OCI-LY1 (cell line): ENCODE measurements around the gene PDHX.
A peak's percentile ranks its signal among the peaks of the same experiment; 100 is the strongest.
"Not testable (repeated sequence)": the region's sequence is repeated elsewhere in the genome, so short reads cannot be mapped to it uniquely, and the experiment has no call there.

Experiments
- H2AFZ ChIP-seq: fragments of 200-600 bp; sonication (generic), shearing (Covaris generic); 2 replicates; pipeline ENCODE4 v1.6.0; 2014; ENCODE audit warnings: antibody characterized with exemption, mild to moderate bottlenecking, low read length
- H3F3A ChIP-seq: fragments of 200-600 bp; sonication (generic), shearing (Covaris generic); 2 replicates; pipeline ENCODE4 v1.6.0; 2014; ENCODE audit warnings: mild to moderate bottlenecking, antibody characterized with exemption, low read length, moderate library complexity; ENCODE audit not compliant: insufficient read depth
- H3K27ac ChIP-seq: fragments of 200-600 bp; sonication (generic); 2 replicates; pipeline ENCODE4 v1.5.1; 2014; ENCODE audit warnings: low read length, mixed run types, mild to moderate bottlenecking, low read depth; ENCODE audit not compliant: poor library complexity, severe bottlenecking
- H3K27me3 ChIP-seq: fragments of 200-600 bp; sonication (generic); 2 replicates; pipeline ENCODE4 v1.6.0; 2014; ENCODE audit warnings: antibody characterized with exemption, mild to moderate bottlenecking, low read length, moderate library complexity; ENCODE audit not compliant: insufficient read depth
- H3K36me3 ChIP-seq: fragments of 200-600 bp; sonication (generic); 2 replicates; pipeline ENCODE4 v1.6.1; 2014; ENCODE audit warnings: mild to moderate bottlenecking, antibody characterized with exemption, low read length, moderate library complexity, mixed read lengths; ENCODE audit not compliant: insufficient read depth
- H3K4me1 ChIP-seq: fragments of 200-600 bp; sonication (generic); 2 replicates; pipeline ENCODE4 v1.5.1; 2014; ENCODE audit warnings: mild to moderate bottlenecking, low read length, moderate library complexity; ENCODE audit not compliant: insufficient read depth, severe bottlenecking
- H3K4me2 ChIP-seq: fragments of 200-600 bp; sonication (generic), shearing (Covaris generic); 2 replicates; pipeline ENCODE4 v1.6.1; 2014; ENCODE audit warnings: low read length
- H3K4me3 ChIP-seq: fragments of 200-600 bp; sonication (generic); 2 replicates; pipeline ENCODE4 v1.5.1; 2014; ENCODE audit warnings: low read length, low read depth, mild to moderate bottlenecking, mixed read lengths; ENCODE audit not compliant: poor library complexity, severe bottlenecking
- H3K79me2 ChIP-seq: fragments of 200-600 bp; shearing (Covaris generic); 2 replicates; pipeline ENCODE4 v1.6.1; 2016; ENCODE audit warnings: mixed run types, low read length, mixed read lengths; ENCODE audit not compliant: insufficient read depth
- H3K9ac ChIP-seq: fragments of 200-600 bp; sonication (generic), shearing (Covaris generic); 2 replicates; pipeline ENCODE4 v1.6.1; 2014; ENCODE audit warnings: mild to moderate bottlenecking, low read length, mixed read lengths
- H3K9me2 ChIP-seq: fragments of 200-600 bp; sonication (generic), shearing (Covaris generic); 2 replicates; pipeline ENCODE4 v1.6.1; 2014; ENCODE audit warnings: low read depth, mild to moderate bottlenecking, low read length, mixed read lengths
- H3K9me3 ChIP-seq: fragments of 200-600 bp; shearing (Covaris generic); 2 replicates; pipeline ENCODE4 v1.6.1; 2014; ENCODE audit warnings: low read length, mixed read lengths
- H4K20me1 ChIP-seq: fragments of 200-600 bp; sonication (generic), shearing (Covaris generic); 2 replicates; pipeline ENCODE4 v1.6.0; 2016; ENCODE audit warnings: mild to moderate bottlenecking, low read length; ENCODE audit not compliant: insufficient read depth
- EZH2 ChIP-seq: fragments of 200-600 bp; sonication (generic), shearing (Covaris generic); IDR thresholded peaks from 2 replicates; pipeline ENCODE4 v1.8.0; 2017; ENCODE audit warnings: borderline replicate concordance, mixed run types, mild to moderate bottlenecking, antibody characterized with exemption, low read length, moderate library complexity, mixed read lengths
- TF ChIP-seq, protein P1 (sequence below): fragments of 200-600 bp; sonication (generic), shearing (Covaris generic); IDR thresholded peaks from 2 replicates; pipeline ENCODE4 v1.5.1; 2017; ENCODE audit warnings: mild to moderate bottlenecking, antibody characterized with exemption, low read length, moderate library complexity, mixed read lengths

PDHX gene

DNA sequence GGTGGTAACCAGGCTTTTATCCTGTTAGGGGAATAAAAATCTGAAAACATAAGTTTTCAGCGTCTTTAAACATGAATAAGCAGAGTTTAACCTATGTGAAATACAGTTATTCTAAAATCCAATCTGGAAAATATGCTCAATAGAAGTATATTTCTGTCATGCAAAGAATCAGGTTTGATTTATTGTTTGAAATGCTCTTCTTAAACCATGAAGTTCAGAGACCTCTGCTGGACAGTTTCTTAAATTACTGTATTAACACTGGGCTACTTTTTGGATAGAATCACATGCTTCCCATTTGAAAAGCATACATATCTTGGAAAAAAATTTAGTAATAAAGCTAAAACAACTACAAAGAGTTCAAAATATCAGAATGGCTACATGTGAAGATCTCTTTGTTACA is 25.6 kb upstream of the PDHX start:
- H3K4me3 ChIP-seq: no peak overlapping the region
- H3K9me2 ChIP-seq: no peaks in the 10 kb centered on the region
- no peaks in the 10 kb centered on the region for H3K27me3 ChIP-seq
- H3K4me1 ChIP-seq: no peaks in the 10 kb centered on the region
- 0 out of 2 replicates have a peak, but pooled peaks cover 5% of the 10 kb centered on the region for H3K79me2 ChIP-seq
- no peaks in the 10 kb centered on the region for H3K9me3 ChIP-seq
- TF ChIP-seq EZH2: no peak
- TF ChIP-seq, protein P1, sequence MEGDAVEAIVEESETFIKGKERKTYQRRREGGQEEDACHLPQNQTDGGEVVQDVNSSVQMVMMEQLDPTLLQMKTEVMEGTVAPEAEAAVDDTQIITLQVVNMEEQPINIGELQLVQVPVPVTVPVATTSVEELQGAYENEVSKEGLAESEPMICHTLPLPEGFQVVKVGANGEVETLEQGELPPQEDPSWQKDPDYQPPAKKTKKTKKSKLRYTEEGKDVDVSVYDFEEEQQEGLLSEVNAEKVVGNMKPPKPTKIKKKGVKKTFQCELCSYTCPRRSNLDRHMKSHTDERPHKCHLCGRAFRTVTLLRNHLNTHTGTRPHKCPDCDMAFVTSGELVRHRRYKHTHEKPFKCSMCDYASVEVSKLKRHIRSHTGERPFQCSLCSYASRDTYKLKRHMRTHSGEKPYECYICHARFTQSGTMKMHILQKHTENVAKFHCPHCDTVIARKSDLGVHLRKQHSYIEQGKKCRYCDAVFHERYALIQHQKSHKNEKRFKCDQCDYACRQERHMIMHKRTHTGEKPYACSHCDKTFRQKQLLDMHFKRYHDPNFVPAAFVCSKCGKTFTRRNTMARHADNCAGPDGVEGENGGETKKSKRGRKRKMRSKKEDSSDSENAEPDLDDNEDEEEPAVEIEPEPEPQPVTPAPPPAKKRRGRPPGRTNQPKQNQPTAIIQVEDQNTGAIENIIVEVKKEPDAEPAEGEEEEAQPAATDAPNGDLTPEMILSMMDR: peak; percentile 38; the same call in 1 of the 2 replicates
- H3K4me2 ChIP-seq: no peak overlapping the region
- no peaks in the 10 kb centered on the region for H4K20me1 ChIP-seq
- H2AFZ ChIP-seq: no peak overlapping the region
- no peaks in the 10 kb centered on the region for H3F3A ChIP-seq
- H3K9ac ChIP-seq: no peak overlapping the region
- no peak overlapping the region for H3K27ac ChIP-seq
- peaks cover 4% of the 10 kb centered on the region; the same call in 1 of the 2 replicates for H3K36me3 ChIP-seq

DNA sequence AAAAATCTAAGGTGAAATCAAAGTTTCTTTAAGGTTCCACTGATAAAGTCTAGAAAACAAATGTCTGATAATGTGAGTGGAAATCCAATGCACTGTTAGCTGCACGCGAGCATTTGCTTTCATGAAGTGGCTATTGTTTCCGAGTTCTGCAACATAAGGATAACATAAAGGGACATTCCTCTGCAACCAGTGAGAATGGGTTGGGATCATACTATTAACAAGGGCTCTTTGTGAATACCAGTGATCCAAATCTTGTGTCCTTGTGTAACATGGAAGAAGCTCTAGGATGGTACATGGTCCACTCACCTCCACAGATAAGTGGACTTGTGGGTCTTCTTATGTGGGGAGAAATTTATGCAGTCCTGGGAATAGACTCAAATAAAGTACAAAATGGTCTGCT is 24.8 kb upstream of the PDHX start:
- Histone ChIP-seq H3K9me2 (no peaks in the 10 kb centered on the region), H3K27ac (no peak overlapping the region), H3K9ac (no peak overlapping the region)

DNA sequence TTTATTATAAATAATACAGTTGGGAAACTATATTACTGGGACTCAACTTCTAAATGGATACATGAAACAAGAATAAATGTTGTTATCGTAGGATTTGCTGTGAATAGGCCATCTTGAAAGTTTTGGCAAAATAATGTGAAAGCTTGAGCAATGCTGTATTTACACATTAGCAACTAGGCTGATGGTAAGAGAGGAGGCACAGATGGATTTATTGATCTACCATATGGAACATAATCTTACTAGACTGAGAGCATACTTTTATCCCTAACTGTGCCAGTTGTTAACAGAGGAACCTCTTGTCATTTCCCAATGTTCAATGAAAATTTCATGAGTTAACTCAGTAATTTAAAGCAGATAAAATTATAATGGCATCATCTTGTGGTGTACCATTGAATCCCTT is 23.0 kb upstream of the PDHX start:
- Histone ChIP-seq H3K4me1 (no peaks in the 10 kb centered on the region), H3K4me2 (no peak overlapping the region), H3K9me3 (0 out of 2 replicates have a peak, but pooled peaks cover 9% of the 10 kb centered on the region), H3K36me3 (no peaks in the 10 kb centered on the region; the same call in 1 of the 2 replicates), H3K4me3 (no peak overlapping the region), H3K9me2 (no peaks in the 10 kb centered on the region), H3K9ac (no peak overlapping the region), H2AFZ (no peak overlapping the region), H3F3A (no peaks in the 10 kb centered on the region), H3K27me3 (no peaks in the 10 kb centered on the region), H3K79me2 (0 out of 2 replicates have a peak, but pooled peaks cover 5% of the 10 kb centered on the region), H3K27ac (no peak overlapping the region), H4K20me1 (no peaks in the 10 kb centered on the region)
- TF ChIP-seq, protein P1: no peak
- no peak for TF ChIP-seq EZH2

More for the DNA sequence above, 24.8 kb upstream of the PDHX start:
- Histone ChIP-seq H3K36me3 (peaks cover 4% of the 10 kb centered on the region; the same call in 1 of the 2 replicates), H2AFZ (no peak overlapping the region), H3K4me3 (no peak overlapping the region), H4K20me1 (no peaks in the 10 kb centered on the region), H3K4me2 (no peak overlapping the region), H3K9me3 (0 out of 2 replicates have a peak, but pooled peaks cover 1% of the 10 kb centered on the region), H3F3A (no peaks in the 10 kb centered on the region), H3K4me1 (no peaks in the 10 kb centered on the region), H3K79me2 (0 out of 2 replicates have a peak, but pooled peaks cover 5% of the 10 kb centered on the region), H3K27me3 (no peaks in the 10 kb centered on the region)
- TF ChIP-seq, protein P1: no peak
- TF ChIP-seq EZH2: no peak

DNA sequence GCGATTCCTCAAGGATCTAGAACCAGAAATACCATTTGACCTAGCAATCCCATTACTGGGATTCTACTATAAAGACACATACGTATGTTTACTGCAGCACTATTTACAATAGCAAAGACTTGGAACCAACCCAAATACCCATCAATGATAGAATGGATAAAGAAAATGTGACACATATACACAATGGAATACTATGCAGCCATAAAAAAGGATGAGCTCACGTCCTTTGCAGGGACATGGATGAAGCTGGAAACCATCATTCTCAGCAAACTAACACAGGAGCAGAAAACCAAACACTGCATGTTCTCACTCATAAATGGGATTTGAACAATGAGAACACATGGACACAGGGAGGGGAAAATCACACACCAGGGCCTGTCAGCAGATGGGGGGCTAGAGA is 20.2 kb upstream of the PDHX start:
- not testable (repeated sequence) for H3K79me2 ChIP-seq, H3K4me1 ChIP-seq, H3K9ac ChIP-seq, H3K27me3 ChIP-seq, H3K9me2 ChIP-seq, H2AFZ ChIP-seq, H3K4me3 ChIP-seq, H3K4me2 ChIP-seq, H4K20me1 ChIP-seq, H3F3A ChIP-seq, H3K27ac ChIP-seq, H3K36me3 ChIP-seq
- H3K9me3 ChIP-seq: peaks cover 26% of the 10 kb centered on the region
